Measurements from ENCODE around the gene DUSP28.
"Not testable (repeated sequence)": the region's sequence is repeated elsewhere in the genome, so short reads cannot be mapped to it uniquely, and the experiment has no call there.

DUSP28 gene

GRCh38 chr2:240527153-240527750 is 32.9 kb upstream of the DUSP28 start:
- no peak for DNase-seq

DNA sequence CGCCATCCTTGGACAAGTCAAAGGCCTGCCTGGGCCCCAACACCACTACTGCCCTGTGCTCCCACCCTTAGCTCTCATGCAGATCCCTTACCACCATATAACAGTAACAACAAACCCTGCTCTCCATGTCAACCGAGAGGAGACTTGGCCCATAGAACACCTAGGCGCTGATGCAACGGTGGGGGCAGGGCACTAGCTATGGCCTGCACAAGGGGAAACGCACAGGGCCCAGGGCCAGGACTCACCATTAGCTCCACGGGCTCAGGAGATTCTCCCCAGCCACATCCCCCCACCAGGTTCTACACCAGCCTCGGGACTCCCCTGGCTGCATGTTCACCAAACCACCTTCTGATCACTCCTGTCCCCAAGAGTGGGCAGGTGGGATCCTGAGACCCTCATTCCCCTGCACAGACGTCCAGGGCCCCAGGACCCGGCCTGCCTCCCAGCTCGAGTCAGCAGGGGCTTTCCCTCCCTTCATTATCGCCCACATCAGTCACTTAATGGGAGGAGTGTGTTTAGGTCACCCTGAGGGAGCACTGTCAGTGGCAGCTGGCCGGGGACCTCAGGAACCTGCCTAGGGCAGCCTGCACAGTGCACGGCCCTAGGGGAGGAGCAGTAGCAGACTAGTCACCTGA is 31.6 kb upstream of the DUSP28 start:
- no peak for DNase-seq

DNA sequence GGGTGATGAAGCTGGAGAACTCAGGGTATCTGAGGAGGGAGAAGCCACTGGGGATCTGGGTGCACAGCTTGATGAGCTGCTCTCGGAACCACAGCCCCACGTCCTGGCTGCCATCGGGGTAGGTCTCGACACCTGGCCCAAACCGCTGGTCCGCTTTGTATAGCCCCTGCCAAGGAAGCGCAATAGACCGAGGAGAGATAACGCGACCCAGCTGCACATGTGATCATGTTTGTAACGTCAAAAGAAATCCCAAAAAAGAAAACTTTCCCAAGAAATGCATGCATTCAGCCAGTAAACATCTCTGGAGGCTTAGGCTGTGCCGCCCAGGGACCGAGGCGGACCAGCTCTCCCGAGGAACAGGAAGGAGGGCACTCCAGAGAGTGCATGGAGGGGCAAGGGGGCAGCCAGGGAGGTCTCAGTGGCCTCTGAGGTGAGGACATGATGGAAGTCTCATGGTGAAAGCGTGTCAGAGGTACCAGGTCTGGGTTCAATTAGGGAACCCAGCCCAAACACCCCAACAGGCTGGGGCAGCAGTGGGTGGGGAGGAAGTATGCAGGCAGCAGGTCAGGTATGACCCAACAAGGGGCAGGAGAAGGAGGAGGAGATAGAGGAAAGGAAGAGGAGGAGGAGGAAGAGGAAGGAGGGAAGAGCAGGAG is 30.7 kb upstream of the DUSP28 start:
- DNase-seq, result no peak

- no peak for DNase-seq
These were observed 30.0 kb upstream of the DUSP28 start for GRCh38 chr2:240530181-240530580.

- DNase-seq, result no peak
These were observed 29.1 kb upstream of the DUSP28 start for GRCh38 chr2:240531038-240531437.

DNA sequence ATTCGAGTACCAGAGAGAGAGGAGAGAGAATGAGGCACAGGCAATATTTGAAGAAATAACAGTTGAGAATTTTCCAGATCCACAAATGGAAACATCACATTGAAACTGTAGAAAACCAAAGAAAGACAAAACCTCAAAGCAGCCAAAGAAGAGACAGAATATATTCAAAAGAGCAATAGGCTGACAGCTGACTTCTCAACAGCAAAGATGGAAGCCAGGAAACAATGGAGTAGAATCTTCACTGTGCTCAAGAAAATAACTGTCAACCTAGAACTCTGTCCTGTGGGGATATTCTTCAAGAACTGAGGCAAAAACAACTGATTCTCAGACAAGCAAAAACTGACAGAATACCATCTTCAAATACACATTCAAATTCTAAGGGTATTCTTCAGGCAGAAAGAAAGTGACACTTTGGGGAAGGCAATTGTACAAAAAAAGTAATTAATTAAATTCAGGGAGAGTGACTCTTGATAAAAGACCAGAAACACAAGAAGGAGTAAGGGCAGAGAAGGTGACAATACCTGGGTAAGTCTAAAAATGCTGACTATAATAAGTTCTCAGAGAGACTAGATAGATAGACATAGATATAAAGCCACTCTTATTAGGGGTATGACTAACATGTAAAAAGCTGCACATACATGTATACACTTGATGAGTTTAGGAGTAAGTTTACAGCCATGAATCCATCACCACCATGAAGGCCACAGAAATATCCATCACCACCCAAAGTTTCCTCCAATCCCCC is 28.0 kb upstream of the DUSP28 start:
- no peak for DNase-seq

GRCh38 chr2:240538031-240538780 is 22.0 kb upstream of the DUSP28 start:
- DNase-seq, result no peak

- not testable (repeated sequence) for DNase-seq
These were observed 21.1 kb upstream of the DUSP28 start for GRCh38 chr2:240539101-240539500.

- DNase-seq, result no peak
These were observed 20.3 kb upstream of the DUSP28 start for GRCh38 chr2:240539906-240540305.

DNA sequence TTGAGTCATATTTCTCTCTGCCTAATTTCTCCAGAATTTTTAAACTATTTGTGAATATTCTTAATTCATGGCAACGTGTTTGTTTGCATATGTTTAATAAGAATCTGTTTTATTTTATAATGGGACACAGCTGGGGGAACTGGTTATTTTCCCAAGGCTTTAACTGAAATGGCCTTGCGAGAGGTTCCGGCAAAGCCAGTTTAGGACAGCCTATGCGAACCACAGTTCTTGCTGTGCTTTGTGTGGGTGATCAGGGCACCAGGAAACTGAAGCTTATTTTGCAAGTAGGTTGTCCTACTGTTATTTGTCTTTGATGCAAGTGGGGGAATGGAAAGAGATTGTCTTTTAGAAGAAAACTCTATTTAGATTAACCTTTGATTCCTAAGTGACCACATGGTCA is 8.9 kb upstream of the DUSP28 start:
- no peak for DNase-seq

GRCh38 chr2:240551811-240552210 is 8.3 kb upstream of the DUSP28 start:
- DNase-seq, result no peak

GRCh38 chr2:240553956-240554480 is 6.1 kb upstream of the DUSP28 start:
- DNase-seq, result no peak

GRCh38 chr2:240554767-240555493 is 5.2 kb upstream of the DUSP28 start:
- no peak for DNase-seq

- no peak for DNase-seq
These were observed 4.5 kb upstream of the DUSP28 start for GRCh38 chr2:240555541-240556250.

GRCh38 chr2:240556553-240557100 is 3.5 kb upstream of the DUSP28 start:
- peak in 15 of 56 donors; percentile 33 to 81 (median 47) for DNase-seq

- DNase-seq, result no peak
These were observed 2.9 kb upstream of the DUSP28 start for GRCh38 chr2:240557101-240557751.

- peak in 37 of 56 donors; percentile 17 to 85 (median 55) for DNase-seq
These were observed 2.3 kb upstream of the DUSP28 start, which contains the start of gene ANKMY1 for GRCh38 chr2:240557808-240558207. TSS of gene ANKMY1 (minus strand) at chr2:240557988. CDS start at chr2:240557335, 653 bp downstream.

- DNase-seq, result no peak
These were observed 1.9 kb upstream of the DUSP28 start for GRCh38 chr2:240558236-240558761.
